ENCODE results near the gene RAB27A. TPM values are rescaled to one million over a fixed set of nuclear protein-coding genes. Genes with fewer than 3 reads are reported as not detected.

The RAB27A gene
- total and polyA plus RNA-seq, 2 experiments from 2014 or later: 3.2 to 5.8 TPM

DNA sequence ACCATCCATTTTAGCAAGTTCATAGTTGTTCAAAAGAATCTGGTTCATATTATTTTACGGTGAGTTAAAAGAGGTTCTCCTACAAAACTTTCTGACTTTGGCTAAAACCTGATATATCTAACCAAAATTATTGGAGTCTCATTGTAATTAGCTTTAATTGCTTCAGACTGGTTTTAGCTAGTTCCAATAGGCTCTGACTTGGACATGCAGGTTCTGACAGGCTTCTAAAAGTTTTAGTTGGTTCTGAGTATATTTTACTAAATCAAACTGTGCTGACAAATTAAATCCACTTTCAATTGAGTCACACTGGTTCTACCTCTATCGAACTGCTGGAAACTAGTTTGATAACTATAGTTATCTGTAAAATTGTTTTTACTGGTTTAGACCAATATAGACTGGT, 50.7 kb downstream of the RAB27A start:
- H3K27ac Mint-ChIP-seq: no peak overlapping the region
- no peaks in the 10 kb centered on the region for H3K9me3 Mint-ChIP-seq
- Histone ChIP-seq H2AFZ (no peak overlapping the region), H3K27ac (ENCODE audit: low read depth) (no peak overlapping the region), H3K4me1 (ENCODE audit: insufficient read depth) (0 out of 2 replicates have a peak, but pooled peaks cover 3% of the 10 kb centered on the region), H3K36me3 (ENCODE audit: insufficient read depth) (no peaks in the 10 kb centered on the region), H3K9me2 (ENCODE audit: insufficient read depth) (no peaks in the 10 kb centered on the region), H4K20me1 (replicated peaks; ENCODE audit: insufficient read depth) (no peaks in the 10 kb centered on the region), H3K4me2 (no peak overlapping the region), H3K4me3 (no peak overlapping the region), H3F3A (replicated peaks; ENCODE audit: low read depth) (no peaks in the 10 kb centered on the region), H3K27me3 (ENCODE audit: insufficient read depth) (no peaks in the 10 kb centered on the region), H3K79me2 (replicated peaks; ENCODE audit: insufficient read depth) (no peaks in the 10 kb centered on the region)
- H3K27me3 Mint-ChIP-seq (ENCODE audit: insufficient read depth, low read depth, poor library complexity): no peaks in the 10 kb centered on the region
- no peak for TF ChIP-seq STAT1 (IDR thresholded peaks at IDR 0.05; ENCODE audit: unreplicated experiment)
- no peak for TF ChIP-seq REST (IDR thresholded peaks at IDR 0.05; ENCODE audit: unreplicated experiment)
- TF ChIP-seq POLR2AphosphoS5 (IDR thresholded peaks at IDR 0.05; ENCODE audit: low read depth): no peak
- H3K36me3 Mint-ChIP-seq (ENCODE audit: low read depth): no peaks in the 10 kb centered on the region
- H3K4me1 Mint-ChIP-seq: no peaks in the 10 kb centered on the region; the same call in 2 of the 3 replicates
- no peak for DNase-seq (ENCODE audit: low spot score)
- ATAC-seq: no peak
- H3K4me3 Mint-ChIP-seq: no peak overlapping the region

- no peaks in the 10 kb centered on the region for H3K27me3 Mint-ChIP-seq (ENCODE audit: insufficient read depth, low read depth, poor library complexity)
- Histone ChIP-seq H3K4me2 (no peak overlapping the region), H4K20me1 (replicated peaks; ENCODE audit: insufficient read depth) (no peaks in the 10 kb centered on the region), H3K79me2 (replicated peaks; ENCODE audit: insufficient read depth) (no peaks in the 10 kb centered on the region), H2AFZ (no peak overlapping the region), H3K27me3 (ENCODE audit: insufficient read depth) (no peaks in the 10 kb centered on the region), H3K4me1 (ENCODE audit: insufficient read depth) (0 out of 2 replicates have a peak, but pooled peaks cover 3% of the 10 kb centered on the region), H3F3A (replicated peaks; ENCODE audit: low read depth) (no peaks in the 10 kb centered on the region), H3K4me3 (no peak overlapping the region), H3K36me3 (ENCODE audit: insufficient read depth) (no peaks in the 10 kb centered on the region), H3K27ac (ENCODE audit: low read depth) (no peak overlapping the region), H3K9me2 (ENCODE audit: insufficient read depth) (no peaks in the 10 kb centered on the region)
- no peaks in the 10 kb centered on the region for H3K36me3 Mint-ChIP-seq (ENCODE audit: low read depth)
- no peak for DNase-seq (ENCODE audit: low spot score)
- H3K4me3 Mint-ChIP-seq: no peak overlapping the region
- no peaks in the 10 kb centered on the region for H3K9me3 Mint-ChIP-seq
- ATAC-seq: no peak
- no peaks in the 10 kb centered on the region; the same call in 2 of the 3 replicates for H3K4me1 Mint-ChIP-seq
- no peak overlapping the region for H3K27ac Mint-ChIP-seq
- TF ChIP-seq ZNF114 (CRISPR knock-in tag; IDR thresholded peaks at IDR 0.05) (no peak), STAT1 (IDR thresholded peaks at IDR 0.05; ENCODE audit: unreplicated experiment) (no peak), EZH2 (IDR thresholded peaks at IDR 0.05; ENCODE audit: low read depth, unreplicated experiment) (no peak), ZNF331 (CRISPR knock-in tag; IDR thresholded peaks at IDR 0.05; ENCODE audit: low read depth) (no peak), CTCF (conservative IDR thresholded peaks at IDR 0.05; ENCODE audit: low read depth in 2 of 2) (no peak), EZH2phosphoT487 (IDR thresholded peaks at IDR 0.05; ENCODE audit: unreplicated experiment) (no peak), REST (IDR thresholded peaks at IDR 0.05; ENCODE audit: unreplicated experiment) (no peak), CREB1 (CRISPR knock-in tag; IDR thresholded peaks at IDR 0.05; ENCODE audit: low read depth) (no peak)
Measured at GRCh38 chr15:55237219-55238130, 52.1 kb downstream of the RAB27A start.
